Germinal center (tissue), 1 donor: ENCODE data around the gene CEMIP2.

ENCODE experiments used
- DNase-seq: peaks from one replicate; pipeline ENCODE4 v3.0.0; 2012; ENCODE audit warnings: mixed read lengths, low spot score

The CEMIP2 gene

DNA sequence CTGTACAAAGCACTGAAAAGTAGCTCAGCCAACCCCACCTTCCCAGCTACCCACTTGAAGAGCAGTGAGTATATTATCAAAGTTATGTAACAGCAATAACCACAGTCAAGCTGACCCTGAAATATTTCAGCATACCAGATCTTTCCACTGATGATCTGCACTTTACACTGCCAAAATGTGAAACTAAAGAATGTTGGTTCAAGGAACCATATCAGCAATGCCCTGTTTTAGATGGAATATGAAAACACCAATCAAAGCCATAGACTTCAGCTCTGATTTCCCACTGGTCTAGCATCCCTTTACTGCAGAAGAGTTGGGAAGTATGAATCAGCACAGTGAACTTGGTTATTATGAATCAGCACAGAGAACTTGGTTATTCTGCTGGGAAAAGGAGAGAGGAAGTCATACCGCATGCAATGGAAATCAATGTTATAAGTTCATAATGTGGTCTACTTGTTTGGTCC is 20.0 kb downstream of the CEMIP2 start:
- DNase-seq = no peak

DNA sequence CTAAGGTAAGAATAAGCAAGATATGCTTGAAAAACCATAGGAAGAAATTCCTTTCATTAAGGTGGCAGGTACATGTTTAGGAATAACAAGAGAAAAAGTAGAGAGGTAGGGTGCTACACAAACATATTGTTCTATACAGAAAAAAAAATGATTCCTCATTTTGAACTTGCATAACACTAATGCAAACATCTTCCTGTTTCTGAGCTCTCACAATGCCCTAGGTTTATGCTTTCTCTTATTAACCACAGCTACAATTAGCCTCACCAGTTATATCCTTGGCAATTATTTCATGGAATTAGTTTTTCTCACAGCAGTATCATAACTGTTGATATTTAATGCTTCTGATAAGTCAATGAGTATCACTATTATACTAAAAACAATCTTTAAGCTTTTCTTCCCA is 20.7 kb downstream of the CEMIP2 start:
- DNase-seq = no peak

- DNase-seq = no peak
Observed at GRCh38 chr9:71746758-71747125, 21.6 kb downstream of the CEMIP2 start.

DNA sequence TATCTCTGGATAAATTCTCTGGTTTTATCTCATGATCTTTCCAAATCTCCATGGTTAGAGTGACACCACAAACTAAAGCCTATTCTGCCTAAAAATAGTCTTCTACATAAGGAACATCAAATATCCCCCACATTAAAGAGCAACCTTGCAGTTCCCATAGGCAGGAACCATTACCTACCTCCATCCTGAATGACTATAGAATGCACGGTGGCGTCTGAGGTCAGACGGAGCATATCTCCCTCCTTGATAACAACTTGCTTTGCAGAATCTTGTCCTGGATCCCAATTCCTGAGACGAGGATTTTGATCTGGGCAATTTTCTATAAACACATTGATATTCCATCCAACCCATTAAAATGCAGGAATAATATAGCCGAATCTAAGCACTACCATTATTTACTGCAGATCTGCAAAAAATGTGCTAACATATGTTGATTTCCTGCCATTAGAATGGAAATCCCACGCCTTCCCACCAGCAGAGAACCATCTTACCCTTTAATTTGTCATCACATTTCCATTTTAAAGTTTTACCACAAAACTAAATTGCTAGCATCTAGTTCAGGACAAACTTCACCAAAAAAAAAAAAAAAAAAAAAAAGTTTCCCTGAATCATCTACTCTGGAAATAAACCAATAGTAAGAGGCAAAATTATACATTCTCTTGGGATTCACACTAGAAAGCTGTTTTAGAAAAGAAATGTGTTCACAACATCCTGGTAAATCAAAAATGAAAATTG is 22.1 kb downstream of the CEMIP2 start:
- no peak for DNase-seq

DNA sequence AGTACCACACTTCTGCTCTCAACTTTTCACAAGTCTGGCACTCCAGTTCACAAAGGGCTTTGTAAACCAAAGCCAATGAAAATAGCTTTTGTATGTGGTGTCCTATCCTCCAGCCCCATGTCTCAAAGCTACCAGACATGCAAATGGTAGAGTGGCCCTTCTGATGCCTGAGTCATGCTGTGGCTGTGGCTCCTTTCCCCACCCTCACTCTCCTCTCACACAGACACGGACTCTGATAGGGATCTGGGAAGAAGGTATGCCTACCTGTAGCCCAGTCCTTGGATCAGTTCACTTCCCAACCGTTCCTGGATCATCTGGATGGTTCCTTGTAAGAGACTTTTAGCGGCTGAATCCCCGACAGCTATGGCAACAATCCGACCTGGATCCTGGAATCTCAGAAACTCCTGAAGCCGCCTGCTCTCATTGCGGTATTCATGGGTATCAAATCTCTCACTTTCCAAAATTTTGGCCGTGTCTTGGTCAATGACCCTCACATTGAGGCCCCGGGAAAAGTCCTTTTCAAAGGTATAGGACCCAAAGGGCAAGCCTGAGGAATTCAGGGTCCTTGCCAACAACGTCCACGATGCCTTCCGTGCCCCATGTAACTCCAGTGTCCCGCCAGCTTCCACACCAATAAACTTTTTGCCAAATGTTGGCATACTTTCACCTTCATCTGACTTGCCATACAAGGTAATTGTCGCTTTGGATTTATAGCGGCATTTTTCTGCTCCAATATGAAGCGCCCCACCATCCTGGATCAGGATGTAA is 23.4 kb downstream of the CEMIP2 start:
- no peak for DNase-seq

DNA sequence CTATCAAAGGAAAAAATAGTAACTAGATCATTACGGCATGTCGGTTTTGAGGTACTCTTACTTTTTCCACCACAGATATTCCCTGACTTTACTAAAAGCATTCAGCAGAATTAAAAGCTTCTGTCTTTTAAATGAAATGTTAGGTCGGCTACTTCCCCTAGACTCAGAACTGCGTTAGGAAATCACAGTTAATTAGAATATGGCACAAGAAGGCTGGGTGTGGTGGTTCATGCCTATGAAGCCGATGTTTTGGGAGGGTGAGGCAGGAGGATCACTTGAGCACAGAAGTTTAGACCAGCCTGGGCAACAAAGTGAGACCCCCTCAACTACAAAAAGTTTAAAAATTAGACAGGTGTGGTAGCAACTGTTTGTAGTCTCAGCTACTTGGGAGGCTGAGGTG is 24.4 kb downstream of the CEMIP2 start:
- no peak for DNase-seq

- no peak for DNase-seq
Observed at GRCh38 chr9:71743217-71743705, 25.1 kb downstream of the CEMIP2 start.

- no peak for DNase-seq
Observed at GRCh38 chr9:71742703-71743102, 25.6 kb downstream of the CEMIP2 start.

- DNase-seq = no peak
Observed at GRCh38 chr9:71741926-71742648, 26.2 kb downstream of the CEMIP2 start.

DNA sequence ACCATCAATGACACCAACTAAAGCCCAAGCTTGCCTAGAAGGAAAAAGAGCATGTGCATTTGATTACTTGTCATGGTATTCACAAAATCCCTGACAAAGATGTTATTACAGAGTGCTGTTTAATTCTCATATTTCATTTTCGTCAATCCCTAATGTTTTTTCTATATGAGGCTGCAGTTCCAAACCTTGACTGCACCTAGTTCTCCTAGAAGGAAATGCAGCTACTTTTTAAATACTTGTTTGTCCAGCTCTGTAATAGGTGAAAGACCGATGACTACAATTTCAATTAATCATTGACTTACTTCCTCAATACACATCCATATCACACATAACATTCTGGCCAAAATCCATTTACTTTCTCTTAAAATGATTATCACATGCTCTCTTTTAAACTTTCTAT is 28.1 kb downstream of the CEMIP2 start:
- DNase-seq = no peak

DNA sequence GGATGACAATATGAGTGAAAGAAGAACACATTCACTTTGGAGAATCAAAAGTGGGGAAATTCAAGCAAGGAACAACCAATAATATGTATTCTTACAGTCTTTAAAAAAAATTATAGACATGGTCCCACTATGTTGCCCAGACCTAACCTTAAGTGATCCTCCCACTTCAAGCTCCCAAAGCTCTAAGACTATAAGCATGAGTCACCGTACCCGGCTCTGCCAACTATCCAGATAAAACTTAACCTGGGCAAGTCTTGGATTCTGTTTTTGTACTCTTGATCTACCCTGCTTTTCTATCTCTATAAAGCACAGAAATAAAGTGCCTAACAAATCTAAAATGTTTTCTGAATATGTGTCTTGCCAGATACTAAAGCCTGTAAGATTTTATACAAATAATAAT is 30.9 kb downstream of the CEMIP2 start:
- DNase-seq = no peak

GRCh38 chr9:71736236-71736635 is 32.1 kb downstream of the CEMIP2 start:
- DNase-seq = no peak

DNA sequence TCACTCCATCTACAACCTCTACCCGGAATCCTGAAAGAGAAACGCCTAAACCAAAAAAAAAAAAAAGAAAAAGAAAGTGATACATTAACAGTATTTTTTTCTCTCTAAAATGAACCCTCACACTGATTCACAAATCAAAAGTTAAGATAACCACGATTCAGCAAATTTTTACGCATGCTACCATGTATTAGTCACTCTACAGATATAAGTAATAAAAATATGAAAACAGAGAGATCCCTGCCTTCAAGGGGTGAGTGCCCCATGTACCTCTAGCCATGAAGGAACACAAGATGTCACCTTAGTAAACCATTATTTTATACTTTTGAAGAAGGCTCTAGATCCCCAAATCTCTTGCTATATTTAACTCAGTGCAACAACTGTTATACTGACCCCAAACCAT is 33.4 kb downstream of the CEMIP2 start:
- DNase-seq = no peak

DNA sequence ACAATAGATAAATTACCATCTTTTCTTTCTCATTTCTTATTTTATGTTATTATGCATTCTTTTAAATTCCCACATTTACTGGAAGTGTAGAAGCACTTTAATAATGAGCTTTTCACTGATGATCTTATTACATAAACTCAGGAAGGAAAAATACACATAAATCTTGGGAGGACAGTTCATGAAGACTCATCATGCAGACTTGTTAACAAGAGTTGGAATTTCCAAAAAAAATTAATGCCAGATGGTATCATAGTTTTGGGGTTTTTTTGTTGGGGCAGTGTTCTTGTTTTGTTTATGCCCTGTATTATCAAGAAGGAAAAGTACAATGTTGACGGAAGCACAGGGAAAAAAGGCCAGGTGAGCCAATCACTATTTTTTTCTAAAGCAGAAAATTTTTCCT is 35.1 kb downstream of the CEMIP2 start:
- no peak for DNase-seq

DNA sequence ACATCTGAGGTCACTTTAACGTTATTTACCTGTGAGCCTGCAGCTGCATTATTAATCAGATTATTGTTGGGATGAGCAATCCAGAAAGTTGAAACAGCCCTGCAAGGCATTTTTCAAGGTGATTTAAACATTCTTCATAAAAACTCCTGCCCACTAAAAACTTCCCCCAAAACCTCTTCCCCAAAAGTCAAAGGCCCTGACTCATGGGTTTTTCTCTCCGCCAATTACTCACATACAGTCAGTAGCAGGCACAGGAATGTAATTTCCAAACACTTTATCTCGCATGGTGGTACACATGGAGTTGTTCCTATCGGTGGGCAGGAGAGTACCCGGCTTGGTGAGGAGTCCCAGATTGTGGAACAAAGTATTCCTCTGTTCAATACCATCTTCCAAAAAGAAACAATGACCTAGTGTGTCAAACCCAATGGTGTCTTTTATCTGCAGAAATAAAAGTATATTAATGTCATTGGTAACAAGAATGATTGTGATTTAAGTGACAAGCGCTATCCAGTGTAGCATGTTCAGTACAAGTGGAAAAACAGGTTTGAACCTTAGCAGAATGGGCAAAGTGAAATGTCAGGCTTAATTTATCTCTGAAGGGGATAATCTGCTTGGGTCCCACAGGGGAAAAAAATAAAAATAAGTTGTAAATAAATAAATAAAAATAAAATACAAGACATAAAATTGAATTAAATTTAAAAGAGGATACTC is 38.3 kb downstream of the CEMIP2 start:
- DNase-seq = no peak

DNA sequence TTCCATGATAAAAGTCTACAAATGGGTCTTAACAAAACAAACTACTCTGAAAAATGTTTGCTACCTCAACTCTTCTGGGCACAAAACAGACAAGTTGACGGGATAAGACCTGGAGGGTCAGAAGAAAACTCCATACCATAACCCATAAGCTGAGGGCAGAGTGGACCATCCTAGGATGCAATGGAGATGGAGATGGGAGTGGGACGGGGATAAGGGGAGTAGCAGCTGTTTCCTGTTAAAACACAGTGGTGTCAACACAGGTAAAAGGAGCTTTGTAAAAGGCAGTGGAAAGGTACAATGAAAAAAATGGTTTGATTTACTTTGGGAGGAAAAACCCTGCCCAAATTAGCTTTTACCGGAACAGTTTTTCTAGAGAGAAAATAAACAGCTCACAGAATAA is 41.6 kb downstream of the CEMIP2 start:
- DNase-seq = no peak

GRCh38 chr9:71725590-71726338 is 42.5 kb downstream of the CEMIP2 start:
- no peak for DNase-seq

- no peak for DNase-seq
Observed at GRCh38 chr9:71721855-71722254, 46.5 kb downstream of the CEMIP2 start.

DNA sequence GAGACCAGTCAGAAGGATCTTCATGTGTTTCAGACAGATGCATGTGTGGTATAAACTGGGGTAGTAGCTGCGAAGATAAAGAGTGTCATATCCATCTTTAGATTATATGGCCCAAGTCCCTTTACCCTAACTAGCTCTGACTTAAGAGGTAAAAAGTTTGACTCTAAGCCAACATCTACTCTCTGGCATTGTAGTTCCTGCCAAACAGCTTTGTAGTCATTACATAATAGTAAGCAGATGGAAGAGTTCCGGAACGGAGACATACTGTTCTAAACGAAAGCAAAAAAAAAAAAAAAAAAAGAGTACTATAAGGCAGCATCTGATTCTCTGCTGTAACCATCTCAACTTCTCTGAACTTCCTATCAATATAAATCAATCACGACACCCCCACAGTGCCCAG is 48.8 kb downstream of the CEMIP2 start:
- DNase-seq = no peak

GRCh38 chr9:71719088-71719487 is 49.2 kb downstream of the CEMIP2 start:
- DNase-seq = no peak

DNA sequence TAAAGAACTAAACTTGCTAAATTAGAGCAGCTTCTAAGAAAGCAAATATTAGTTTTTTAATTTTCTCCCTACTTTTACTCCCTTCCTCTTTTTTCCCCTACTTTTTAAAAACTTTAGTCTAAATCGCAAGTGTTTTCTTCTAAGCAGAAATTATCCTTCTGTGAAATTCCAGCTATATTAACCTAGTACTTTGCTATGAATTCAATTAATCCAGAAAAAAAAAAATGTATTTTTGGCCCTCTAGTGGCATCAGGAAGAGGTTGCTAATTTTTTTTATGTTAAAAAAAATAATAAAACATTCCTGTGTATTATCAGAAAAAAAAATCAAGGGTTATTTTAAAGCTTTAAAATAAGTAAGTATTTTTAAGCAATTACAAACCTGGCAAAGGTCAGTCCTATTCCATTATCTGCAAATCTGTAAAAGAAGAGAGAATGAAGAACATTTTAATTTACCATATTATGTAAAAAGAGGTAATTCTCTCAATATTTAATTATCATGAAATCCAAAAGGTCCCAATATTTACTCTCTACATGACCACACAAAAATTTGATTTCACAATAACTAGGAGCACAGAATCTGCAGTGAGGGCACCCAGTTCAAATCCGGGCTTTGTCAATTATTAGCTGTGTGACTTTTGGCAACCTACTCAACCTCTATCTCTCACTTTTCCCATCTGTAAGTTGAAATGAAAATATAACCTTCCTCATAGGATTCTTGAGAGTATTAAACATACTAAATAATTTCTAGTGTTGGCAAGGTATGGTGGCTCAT is 52.0 kb downstream of the CEMIP2 start:
- no peak for DNase-seq
